HG02759 (cell line): ENCODE data around the gene SPATA13.

Source experiments
- ATAC-seq: cut with Tn5 transposase; IDR thresholded peaks from one replicate; pipeline ENCODE4 v1.9.1; 2021; ENCODE audit warnings: mild to moderate bottlenecking, moderate library complexity; ENCODE audit not compliant: unreplicated experiment

SPATA13 gene

GRCh38 chr13:24138911-24139310, 21.6 kb upstream of the SPATA13 start:
- ATAC-seq: no peak

GRCh38 chr13:24141333-24141910, 19.1 kb upstream of the SPATA13 start:
- no peak for ATAC-seq

GRCh38 chr13:24142453-24142852, 18.1 kb upstream of the SPATA13 start:
- no peak for ATAC-seq

- ATAC-seq: no peak
Measured at GRCh38 chr13:24142886-24143285, 17.6 kb upstream of the SPATA13 start.

GRCh38 chr13:24145240-24145639, 15.3 kb upstream of the SPATA13 start:
- no peak for ATAC-seq

GRCh38 chr13:24145674-24146073, 14.8 kb upstream of the SPATA13 start:
- no peak for ATAC-seq

GRCh38 chr13:24146961-24147569, 13.5 kb upstream of the SPATA13 start:
- peak; percentile 10 for ATAC-seq

GRCh38 chr13:24147570-24147963, 13.0 kb upstream of the SPATA13 start:
- peak; percentile 95 for ATAC-seq

- no peak for ATAC-seq
Measured at GRCh38 chr13:24148414-24149235, 11.9 kb upstream of the SPATA13 start.

GRCh38 chr13:24149246-24150032, 11.1 kb upstream of the SPATA13 start:
- no peak for ATAC-seq

GRCh38 chr13:24150572-24150971, 9.9 kb upstream of the SPATA13 start:
- no peak for ATAC-seq

- no peak for ATAC-seq
Measured at GRCh38 chr13:24151864-24152263, 8.7 kb upstream of the SPATA13 start.

- ATAC-seq: no peak
Measured at GRCh38 chr13:24152292-24153214, 8.0 kb upstream of the SPATA13 start.

GRCh38 chr13:24153347-24153746, 7.2 kb upstream of the SPATA13 start:
- ATAC-seq: no peak

- ATAC-seq: no peak
Measured at GRCh38 chr13:24153979-24154701, 6.4 kb upstream of the SPATA13 start.

GRCh38 chr13:24159357-24159756, 1.2 kb upstream of the SPATA13 start:
- ATAC-seq: no peak

- ATAC-seq: peak; percentile 48
Measured at GRCh38 chr13:24161010-24161775, 673 bp downstream of the SPATA13 start.

GRCh38 chr13:24161980-24162525, 1.5 kb downstream of the SPATA13 start:
- no peak for ATAC-seq

- no peak for ATAC-seq
Measured at GRCh38 chr13:24162604-24163003, 2.1 kb downstream of the SPATA13 start.
